Measurements from ENCODE around the gene MESP2.

MESP2 gene

DNA sequence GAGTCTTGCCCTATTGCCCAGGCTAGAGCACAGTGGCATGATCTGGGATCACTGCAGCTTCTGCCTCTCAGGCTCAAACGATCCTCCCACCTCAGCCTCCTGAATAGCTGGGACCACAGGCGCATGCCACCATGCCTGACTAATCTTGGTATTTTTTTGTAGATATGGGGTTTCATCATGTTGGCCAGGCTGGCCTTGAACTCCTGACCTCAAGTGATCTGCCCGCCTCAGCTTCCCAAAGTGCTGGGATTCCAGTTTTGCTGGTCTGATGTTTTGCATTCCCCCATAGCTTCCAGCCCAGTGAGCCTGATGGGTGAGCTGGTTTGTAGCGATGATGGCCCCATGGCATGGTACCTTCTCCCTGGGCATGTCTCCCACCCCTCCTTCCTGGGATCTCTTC lies 20.4 kb upstream of the MESP2 start:
- no peak for DNase-seq (ENCODE audit: low read depth in 3 of 3)

DNA sequence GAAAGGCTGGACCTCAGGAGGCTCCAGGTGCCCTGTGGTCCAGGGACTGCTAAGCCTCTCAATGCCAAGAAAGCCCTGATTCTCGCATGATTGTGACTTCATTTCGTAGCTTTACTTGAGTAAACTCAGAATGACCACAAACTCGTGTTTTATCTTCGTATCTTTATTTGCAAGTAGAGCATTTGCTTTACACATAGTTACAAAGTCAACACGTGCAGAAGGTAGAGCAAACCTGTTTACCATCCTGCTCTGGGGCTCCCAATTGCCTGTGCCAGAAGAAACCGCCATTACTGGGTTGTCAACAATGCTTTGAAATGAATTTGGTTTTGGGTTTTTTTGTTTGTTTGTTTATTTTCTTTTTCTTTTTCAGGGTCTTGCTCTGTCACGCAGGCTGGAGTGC lies 19.2 kb upstream of the MESP2 start:
- no peak for DNase-seq (ENCODE audit: low read depth in 3 of 3)

DNA sequence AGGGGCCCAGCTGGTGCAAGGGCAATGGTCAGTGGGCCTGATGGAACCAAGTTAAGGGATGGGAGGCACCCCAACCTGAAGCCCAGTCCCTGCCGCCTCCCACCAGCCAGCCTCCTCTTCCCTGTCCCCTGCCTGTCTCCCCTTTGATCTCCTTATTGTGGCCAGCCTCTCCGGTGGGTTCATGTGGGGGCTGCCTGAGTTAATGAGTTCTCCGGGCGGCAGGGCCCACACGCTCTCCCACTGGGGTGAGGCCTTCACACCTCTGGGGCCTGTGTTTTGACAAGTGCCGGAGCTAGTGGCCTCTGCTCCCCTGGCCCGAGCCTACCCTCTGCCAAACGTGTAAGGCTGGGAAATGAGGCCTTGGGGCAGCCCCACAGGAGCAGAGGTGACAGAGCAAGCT lies 17.8 kb upstream of the MESP2 start:
- DNase-seq (ENCODE audit: low read depth in 3 of 3): no peak

DNA sequence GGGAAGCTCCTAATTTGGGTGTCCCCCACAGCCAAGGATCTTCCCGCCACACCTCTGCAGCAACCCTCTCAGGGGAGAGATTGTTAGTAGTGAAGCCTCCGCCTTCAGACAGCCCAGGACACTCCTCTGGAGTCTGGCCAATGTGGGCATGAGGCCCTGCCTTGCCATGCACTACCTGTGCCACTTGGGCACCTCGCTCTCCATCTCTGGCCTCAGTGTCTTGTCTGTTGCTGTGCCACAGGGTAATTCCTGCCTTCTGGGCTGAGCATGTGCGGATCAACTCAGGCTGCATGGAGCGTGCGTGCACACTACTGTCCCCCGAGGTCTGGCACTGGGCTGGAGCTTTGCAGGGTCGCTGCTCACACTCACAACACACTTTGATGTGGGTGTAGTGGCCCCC lies 17.2 kb upstream of the MESP2 start:
- DNase-seq (ENCODE audit: low read depth in 3 of 3): no peak

DNA sequence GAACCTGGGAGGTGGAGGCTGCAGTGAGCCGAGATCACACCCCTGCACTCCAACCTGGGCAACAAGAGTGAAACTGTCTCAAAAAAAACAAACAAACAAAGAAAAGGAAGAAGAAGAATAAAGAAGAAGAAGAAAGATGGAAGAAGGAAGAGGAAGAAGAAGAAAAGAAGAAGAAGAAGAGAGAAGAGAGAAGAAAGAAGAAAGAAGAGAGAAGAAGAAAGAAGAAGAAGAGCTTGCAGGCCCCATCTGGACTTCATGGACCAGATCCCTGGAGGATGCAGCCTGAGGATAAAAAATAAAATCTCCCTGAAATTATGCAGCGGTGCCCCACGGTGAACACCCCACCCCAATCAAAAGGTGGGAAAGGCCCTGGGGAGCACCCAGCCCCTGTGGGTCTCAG lies 16.3 kb upstream of the MESP2 start:
- DNase-seq (ENCODE audit: low read depth in 3 of 3): no peak

DNA sequence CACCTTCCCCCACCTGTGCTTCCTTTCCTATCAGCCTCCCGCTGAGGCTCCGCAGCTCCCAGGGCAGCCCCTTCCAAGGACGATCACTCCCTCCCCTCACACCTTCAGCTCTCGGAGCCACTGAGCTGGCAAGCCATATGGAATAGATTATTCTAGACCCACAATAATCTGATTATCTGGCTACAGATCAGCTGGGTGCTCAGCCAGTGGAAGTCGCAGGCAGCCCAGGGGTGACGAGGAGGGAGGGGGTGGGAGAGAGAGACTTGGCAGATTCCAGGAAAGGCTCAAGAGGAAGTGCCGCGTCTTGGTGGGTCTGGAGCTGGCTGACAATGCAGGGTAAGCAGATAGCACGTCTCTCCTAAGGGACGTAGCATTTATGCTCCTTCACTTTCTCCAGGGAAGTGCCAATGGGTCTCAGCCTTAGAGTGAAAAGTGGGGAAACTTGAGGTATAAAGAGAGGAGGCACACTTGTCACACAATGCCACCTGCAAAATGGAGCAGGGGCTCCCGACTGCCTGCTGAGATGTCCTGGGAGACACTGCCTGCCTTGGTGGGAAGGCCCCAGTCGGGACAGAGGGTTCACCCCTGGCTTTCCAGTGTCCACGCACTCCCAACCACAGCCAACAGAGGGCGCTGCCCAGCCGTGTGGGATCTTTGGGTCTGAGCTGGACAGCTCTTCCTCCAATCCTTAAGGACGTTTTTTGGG lies 15.7 kb upstream of the MESP2 start:
- peak in 2 of 3 experiments; percentile 17 to 54 for DNase-seq (ENCODE audit: low read depth in 3 of 3)

DNA sequence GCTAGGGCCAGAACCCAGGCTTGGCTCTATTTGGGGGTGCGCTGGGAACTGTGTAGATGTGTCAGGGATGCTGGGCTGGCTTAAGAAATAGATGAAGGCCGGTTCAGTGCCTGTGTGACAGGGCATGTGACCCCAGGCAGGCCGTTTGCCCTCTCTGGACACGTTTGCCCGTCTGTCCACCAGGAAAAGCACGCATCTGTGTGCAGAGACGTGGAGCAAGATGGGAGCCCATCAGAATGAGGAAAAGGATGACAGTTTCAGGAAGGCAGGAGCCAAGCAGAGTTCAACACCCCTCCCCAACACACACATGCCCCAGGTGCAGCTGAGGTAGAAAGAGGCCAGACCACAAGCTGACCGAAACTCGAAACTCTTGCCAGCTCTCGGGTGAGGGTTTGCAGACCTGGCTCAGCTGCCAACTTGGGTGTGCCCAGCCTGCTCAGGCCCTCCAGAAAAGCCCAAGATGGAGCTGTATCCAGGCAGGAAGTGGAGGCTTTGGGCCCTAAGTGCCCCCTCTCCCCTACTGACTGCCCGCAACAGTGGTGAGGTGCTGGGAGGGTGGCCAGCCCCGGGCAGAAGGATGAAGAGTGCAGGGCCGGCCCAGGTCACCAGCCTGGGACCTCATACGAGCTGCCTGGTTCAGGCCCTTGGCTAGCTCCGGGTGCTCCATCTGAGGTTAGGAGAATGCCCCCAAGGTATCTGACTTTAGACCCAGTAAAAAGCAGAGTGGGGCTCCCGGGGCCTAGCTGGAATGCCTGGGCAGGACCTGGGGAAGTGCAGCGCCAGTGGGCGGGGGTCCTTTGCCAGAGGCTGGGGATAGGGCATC lies 14.9 kb upstream of the MESP2 start:
- no peak for DNase-seq (ENCODE audit: low read depth in 3 of 3)

DNA sequence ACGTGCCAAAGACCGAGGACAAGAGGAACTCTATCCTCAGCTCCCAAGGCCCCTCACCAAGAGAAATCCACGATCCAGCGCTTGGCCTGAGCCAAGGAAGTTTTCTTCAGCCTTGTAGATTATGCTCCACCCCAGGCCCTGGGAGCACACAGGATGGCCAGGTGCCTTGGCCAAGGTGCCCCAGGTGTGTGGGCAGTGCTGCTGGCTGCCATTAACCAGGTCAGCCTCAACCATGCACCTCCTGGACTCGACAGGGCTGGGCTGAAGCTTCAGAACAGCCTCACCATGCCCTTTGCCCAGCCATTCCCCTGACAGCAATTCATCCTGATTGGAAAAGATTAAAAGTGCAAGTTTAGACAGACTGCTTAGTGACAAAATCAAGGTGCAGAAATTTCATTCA lies 14.2 kb upstream of the MESP2 start:
- DNase-seq (ENCODE audit: low read depth in 3 of 3): no peak

DNA sequence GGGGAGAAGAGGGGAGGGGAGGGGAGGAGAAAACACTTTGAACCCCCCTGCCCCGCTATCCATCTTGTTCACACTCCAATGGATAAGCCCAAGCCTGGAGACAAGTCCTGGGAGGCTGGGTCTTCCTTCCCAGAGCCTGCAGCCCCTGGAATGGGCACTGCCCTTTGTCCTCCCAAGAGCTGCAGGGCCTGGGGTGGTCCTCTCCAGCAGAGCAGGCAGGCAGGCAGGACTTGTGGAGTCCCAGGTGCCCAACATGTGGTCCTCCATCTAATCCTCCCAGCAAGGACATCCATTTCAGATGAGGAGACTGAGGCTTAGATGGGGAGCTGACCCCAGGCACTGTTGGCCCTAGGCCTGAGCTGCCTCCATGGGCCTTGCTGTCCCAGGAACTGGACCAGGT lies 10.4 kb upstream of the MESP2 start:
- no peak for DNase-seq (ENCODE audit: low read depth in 3 of 3)

DNA sequence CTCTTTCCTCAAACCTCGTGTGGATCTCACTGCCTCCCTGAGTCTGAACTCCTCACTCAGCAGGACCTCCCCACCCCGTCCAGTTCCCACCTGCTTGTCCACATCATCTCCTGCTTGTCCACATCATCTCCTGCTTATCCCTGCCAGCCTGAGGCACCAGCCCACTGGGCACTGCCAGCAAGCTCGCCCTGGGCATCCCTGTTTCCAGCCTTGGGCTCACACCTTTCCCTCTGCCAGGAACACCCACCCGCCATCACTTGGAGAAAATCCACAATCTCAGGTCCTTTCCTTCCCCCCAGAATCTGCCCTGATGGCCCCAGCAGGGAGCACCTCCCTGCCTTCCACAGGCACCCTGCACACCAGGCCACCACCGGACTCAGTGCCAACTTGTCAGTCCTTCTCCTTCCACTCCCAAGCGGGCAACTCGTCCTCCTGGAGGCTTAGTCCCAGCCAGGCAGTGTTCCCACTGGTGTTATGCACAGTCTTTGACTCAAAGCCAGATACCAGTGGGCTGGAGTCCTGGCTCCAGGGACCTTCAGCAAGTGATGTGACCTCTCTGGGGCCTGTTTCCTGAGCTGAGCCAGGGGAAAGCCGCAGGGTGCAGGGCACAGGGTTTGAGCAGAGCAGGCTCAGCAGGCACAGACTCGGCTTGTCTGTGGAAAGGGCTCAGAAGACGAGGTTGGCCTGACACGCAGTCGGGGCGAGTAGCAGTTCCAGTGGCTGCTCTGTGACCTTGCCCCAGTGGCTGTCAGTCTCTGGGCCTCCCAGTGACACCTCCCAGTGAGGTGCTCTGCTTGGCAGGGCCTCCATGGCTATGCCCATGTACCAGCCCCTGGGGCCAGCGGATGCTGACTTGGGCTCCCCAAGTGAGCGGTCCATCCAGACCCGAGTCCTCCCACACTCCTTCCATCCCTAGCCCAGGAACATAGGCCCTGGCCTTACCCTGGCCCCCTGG lies 9.5 kb upstream of the MESP2 start:
- DNase-seq (ENCODE audit: low read depth in 3 of 3): no peak

DNA sequence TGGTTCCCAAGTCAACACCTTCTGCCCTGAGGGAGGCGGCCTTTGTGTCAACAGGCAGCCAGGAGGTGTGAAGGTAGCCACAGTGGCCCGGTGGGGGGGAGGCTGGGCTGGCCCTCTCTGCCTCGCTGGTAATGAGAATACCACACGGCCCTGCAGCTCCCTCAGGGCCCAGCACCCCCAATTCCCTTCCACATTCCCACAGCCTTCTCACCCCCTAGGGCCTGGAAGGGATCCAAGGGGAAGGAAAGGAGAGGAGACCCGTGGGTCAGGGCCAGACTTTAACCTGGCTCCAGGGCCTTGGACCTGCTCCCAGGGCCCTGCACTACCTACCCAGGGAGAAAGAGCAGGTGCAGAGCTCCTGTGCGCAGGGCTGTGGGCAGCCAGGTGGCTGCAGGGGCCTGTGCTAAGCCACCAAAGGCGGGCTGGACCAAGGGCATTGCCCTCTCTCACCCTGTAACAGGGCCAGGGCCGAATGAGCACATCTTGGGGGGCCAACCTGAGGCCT lies 8.7 kb upstream of the MESP2 start:
- DNase-seq (ENCODE audit: low read depth in 3 of 3): no peak

DNA sequence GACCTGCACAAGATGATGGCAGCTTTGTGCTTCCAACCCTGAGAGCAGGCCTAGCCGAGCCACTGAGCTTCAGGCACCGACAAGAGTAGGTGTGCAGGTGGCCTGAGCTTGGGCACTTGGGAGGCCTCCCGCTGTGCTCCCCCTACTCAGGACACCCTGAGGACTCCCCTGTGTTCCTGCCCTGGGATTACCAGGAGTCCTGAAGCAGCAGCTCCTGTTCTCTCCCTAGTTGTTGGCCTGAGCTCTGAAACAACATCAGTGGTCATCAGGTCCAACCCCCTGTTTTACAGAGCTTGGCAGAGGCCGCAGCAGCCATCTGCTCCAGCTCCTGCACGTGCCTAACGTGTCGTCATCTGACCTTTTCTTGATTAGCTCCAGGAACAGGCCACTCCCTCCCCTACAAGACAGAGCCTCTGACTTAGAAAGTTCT lies 8.0 kb upstream of the MESP2 start:
- no peak for DNase-seq (ENCODE audit: low read depth in 3 of 3)

DNA sequence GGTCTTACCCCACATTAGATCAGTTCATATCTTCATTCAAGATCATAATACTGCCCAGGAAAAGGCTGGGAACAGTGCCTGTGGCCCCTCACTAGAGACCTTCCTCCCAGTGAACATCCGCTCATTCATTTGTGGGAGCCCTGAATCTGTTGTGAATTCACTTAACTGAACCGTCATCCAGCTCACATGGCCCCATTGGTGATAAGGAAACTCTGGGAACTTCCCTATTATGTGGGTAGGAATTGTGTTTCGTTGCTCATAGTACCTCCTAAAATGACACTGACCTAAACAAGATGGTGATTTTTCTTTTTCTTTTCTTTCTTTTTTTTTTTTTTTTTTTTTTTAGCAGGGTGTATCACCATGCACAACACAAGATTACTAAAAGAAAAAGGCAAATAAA lies 6.8 kb upstream of the MESP2 start:
- no peak for DNase-seq (ENCODE audit: low read depth in 3 of 3)

DNA sequence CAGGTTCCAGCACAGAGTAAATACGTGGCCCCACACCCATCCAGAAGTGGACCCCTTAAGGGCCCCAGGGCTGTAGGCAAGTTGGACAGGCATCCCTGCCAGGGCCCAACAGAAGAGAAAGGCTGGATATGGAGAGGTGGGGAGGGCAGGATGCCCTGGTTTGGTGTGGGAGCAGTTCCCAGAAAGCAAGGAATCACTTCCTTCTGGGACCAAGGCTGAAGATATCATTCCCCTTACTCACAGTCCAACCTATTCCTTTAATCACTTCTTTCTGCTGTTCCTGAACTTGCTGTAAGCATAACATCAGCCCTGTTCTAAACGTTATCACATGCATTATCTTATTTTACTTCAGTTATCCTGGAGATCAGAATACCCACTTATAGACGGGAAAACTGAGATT lies 6.1 kb upstream of the MESP2 start:
- no peak for DNase-seq (ENCODE audit: low read depth in 3 of 3)

DNA sequence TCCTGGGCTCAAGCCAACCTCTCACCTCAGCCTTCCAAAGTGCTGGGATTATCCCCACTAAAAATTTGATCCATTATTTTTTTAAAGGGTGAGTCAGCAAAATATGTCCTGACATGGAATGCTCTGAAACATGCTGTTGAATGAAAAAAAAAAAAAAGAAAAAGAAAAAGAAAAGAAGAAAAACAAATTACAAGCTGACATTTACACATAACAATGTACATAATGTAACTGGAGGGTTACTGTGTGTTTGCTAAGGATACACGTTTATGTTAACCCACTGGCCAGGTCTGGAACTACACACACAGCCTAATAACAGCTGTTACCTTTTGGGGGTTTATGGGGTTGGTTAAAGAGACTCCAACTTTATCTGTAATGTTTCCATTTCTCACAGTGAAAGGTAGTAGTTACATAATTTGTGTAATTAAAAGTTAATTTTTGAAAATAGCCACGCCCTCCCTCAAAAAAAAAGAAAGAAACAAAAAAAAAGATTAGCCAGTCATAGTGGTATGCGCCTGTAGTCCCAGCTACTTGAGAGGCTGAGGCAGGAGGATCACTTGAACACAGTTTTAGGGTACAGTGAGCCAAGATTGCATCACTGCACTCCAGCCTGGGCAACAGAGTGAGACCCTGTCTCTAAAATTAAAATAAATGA lies 3.1 kb upstream of the MESP2 start:
- no peak for DNase-seq (ENCODE audit: low read depth in 3 of 3)

DNA sequence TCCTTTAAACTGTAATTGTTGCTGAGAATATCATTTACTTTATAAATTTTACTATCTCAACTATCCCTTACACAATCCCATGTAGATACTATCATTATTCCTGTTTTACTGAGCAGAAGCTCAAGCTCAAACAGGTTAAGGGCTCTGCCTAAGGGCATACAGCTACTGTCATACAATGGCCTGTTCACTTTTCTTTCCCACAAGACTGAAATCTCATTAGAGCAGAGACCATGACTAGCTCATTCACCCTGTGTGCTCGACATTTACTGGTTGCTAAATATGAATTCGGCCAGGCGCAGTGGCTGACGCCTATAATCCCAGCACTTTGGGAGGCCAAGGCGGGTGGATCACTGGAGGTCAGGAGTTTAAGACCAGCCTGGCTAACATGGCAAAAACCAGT lies 1.6 kb upstream of the MESP2 start:
- DNase-seq (ENCODE audit: low read depth in 3 of 3): no peak

DNA sequence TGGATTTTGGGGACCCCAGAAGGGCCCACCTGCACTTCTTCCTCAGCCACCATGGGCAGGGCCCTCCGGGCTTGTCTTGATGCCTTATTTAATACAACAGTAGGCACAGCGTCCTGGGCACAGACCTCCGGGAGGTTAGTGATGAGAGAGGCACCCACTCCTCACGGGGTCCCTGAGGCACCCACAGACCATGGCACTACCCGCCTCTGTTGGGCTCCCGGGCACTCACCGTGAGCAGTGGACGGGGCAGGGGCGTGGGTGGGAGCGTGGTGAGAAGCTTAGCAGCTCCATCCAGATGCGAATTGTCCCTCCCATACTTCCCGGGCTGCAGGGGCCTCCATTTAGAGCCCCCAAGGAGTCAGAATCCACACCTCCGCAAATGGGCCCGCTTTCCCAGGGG lies 317 bp upstream of the MESP2 start:
- no peak for DNase-seq (ENCODE audit: low read depth in 3 of 3)

DNA sequence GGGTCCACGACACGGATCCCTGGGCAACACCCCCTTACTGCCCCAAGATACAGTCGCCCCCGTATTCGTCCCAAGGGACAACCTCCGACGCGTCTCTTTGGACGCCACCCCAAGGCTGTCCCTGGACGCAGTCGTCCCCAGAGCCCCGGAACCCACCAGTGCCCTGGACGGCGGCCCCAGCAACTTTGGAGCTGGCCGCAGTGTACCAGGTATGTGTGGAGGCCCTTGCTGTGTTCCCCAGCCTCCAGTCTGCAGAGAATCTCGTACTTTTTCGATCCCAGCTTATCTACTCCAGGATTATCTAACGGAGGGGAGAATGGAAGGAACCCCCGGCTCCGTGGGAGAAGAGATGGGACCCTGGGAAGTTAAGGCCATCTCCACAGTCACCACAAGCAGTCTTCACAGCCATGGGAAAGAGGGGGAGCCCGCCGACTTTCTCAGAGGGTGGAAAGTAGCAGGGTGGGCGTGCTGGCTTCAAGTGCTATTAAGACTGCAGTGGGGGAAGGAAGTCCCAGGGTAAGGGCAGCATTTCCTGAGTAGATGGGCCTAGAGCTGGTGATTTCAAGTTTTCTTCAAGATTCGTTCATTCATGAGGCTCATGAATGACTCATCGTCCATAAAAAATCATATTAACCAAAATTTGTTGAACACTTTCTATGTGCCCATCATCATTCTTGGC lies 1.1 kb downstream of the MESP2 start:
- no peak for DNase-seq (ENCODE audit: low read depth in 3 of 3)

DNA sequence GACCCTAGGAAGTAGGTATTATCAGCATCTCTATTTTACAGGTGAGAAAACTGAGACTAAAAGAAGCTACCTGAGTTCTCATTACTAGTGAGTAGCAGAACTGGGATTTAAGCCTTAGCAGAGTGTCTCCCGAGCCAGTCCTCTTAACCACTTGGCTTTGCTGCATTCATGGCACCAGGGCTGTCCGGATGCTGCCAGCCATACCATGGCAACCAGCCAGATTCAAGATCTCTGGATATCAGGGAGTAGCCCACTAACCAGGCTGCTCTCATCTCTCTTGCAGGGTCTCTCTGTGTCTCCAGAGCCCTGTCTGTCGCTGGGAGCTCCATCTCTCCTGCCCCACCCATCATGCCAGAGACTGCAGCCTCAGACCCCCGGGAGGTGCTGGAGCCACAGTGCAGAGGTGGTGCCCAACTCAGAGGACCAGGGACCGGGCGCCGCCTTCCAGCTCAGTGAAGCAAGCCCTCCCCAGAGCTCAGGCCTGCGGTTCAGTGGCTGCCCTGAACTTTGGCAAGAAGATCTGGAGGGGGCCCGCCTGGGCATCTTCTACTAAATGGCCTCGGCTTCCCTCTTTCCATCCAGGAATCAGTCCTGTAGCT lies 1.7 kb downstream of the MESP2 start:
- no peak for DNase-seq (ENCODE audit: low read depth in 3 of 3)

DNA sequence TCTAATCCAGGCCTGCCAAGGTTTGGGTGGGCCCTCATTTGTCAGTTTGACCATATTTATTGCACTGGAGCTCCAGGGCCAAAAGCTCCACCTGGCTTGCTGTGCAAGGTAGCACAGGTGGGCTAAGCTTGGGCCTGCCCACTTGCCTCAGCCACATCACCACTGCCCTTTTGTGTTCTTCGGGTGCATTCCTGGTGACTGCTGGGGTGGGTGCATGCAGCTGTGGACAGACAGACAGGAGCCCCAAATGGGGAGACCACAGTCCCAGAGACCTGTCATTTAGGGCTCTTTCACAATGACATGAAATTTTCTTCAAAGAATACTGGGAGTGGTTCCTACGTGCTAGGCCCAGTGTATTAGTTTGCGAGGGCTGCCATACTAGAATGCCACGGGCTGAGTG lies 2.7 kb downstream of the MESP2 start:
- DNase-seq (ENCODE audit: low read depth in 3 of 3): no peak

DNA sequence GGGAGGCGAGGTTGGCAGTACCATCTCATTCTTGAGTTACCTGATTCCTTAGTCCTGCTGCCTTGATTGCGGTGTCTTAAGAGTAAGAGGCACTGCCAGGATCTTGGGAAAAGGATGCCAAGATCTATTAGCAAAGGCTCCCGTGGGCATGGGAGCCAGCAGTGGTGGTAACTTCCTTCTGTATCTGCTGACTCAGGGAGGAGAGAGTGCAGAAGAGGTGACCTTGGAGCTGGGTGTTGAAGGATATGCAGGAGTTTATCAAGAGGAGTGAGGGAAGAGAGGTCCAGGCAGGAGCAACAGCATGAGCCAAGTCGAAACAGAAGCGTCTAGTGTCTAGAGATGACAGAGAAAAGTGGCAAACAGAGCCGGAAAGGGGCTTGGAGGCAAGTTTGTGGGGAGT lies 4.5 kb downstream of the MESP2 start:
- no peak for DNase-seq (ENCODE audit: low read depth in 3 of 3)
